CD4-positive, alpha-beta T cell treated with Interferon alpha-2 for 1 hour (primary cell): ENCODE measurements around the gene ARL8B.

Experiments
- DNase-seq, 2 donors: peaks; one replicate each; pipeline ENCODE4 v3.0.0-alpha.2; 2020 to 2022

Gene ARL8B

DNA sequence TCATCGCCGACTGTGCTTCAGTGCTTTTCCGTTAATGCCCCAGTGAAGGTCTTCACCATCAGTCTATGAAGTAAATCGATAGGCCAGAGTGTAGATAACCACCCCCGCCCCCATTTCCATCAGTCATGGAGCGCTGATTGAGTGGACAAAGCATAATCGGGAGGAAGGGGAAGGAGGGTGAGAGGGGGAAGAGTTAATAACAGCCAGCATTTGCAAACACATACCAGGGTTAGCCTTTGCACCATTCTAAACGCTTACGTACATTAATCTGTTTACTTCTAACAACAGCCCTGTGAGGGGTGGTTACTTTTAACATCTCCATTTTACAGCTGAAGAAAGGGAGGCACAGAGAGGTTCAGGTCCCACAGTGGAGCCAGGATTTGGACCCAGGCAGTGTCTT, 92.3 kb downstream of the ARL8B start:
- no peak for DNase-seq

DNA sequence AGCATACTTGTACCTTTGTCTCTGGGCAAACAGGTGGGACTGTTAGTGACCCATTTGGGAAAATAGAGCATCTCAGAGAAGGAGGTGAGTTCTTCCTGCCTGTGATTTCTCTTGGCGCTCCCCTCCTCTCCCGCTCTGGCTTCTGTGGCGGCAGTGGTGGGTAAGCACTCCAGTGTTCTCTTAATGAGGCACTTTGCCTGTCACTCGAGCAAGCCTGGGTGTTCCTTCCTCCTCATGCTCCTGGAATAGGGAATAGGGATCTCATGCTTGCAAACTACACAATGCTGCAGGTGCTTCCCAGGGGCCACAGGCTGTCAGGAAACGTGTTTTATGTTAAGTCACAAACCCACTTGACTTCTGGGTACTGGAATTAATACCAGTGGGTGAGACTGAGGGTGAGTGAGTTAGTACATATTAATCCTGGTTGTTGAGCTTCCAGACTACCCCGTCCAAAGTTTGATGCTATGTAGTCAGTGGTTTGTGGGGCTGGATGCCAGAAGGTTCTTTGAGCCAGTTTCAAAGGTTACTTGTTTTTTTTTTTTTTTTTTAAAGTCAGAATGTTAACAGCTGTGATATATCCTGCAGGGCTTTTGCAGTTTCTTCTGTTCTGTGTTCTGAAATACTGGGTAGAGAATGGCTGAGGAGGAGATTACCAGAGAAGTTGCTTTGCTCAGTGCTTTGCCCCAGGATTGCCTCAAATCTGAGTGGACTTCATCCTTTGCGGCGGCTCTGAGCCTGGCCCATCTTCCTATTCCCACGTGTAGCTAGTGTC, 95.9 kb downstream of the ARL8B start:
- DNase-seq = no peak

DNA sequence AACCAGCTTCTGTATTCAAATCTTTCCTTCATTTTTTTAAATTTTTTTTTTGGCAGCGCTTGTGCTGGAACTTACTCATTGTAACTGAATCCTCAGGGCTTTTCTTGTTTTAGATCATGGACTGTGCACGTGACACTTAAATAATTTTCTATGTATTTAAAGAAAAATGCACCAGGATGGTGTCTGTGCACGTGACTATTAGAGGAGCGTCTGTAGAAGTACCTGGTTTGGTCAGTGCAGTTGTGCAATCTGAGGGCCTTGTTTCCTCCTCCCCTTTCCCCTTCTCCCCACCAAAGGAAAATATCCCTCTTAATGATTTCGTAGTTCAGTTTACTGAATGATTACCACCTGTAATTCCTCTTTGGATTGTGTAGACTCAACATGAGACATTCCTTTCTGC, 96.7 kb downstream of the ARL8B start:
- DNase-seq = no peak

GRCh38 chr3:5219216-5219615, 97.1 kb downstream of the ARL8B start:
- DNase-seq = no peak

DNA sequence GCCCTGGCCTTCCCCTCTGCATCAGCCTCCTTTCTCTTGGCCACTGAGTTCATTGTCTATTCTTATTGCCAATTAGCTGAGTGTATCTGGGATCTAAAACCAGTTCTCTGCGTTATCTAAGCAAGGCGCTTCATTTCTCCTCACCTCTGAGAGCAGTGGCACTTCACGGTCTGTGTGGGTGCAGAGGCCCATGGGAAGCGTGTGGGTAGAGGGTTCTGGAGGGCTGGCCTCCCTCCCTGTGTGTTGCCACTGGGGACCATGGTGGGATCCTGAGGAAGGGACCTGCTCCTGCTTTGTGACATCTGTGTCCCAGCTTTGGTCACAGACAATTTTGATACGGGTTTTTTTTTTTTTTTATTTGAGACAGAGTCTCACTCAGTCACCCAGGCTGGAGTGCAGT, 98.1 kb downstream of the ARL8B start:
- DNase-seq = no peak

DNA sequence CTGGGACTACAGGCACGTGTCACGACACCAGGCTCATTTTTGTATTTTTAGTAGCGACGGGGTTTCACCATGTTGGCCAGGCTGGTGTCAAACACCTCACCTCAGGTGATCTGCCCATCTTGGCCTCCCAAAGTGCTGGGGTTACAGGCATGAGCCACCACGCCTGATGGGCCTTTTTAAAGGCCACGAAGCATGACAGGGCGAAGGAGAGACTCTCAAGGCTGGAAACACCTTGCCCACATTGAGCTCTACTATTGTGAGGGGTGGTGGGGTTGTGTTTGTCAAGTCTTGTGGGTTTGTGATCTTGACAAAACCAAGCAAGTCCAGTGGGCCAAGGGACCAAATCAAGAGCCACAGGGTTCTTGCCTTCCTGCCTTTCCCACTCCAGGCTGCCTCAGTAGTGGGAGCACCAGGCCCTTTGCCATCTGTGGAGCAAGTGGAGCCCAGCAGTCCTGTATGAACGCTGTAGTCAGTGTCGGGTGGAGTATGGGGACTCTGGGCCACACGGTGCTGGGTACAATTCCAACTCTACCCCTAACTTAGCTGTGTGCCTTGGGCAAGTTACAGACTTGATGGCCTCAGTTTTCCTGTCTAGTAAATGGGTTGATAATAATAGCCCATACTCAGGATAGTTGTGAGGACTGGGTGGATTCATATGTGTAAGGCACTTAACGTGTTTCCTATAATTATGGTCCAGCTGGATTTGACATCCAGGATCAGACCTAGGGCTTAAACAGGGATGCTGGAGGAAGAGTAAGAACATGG, 98.8 kb downstream of the ARL8B start:
- DNase-seq = no peak

DNA sequence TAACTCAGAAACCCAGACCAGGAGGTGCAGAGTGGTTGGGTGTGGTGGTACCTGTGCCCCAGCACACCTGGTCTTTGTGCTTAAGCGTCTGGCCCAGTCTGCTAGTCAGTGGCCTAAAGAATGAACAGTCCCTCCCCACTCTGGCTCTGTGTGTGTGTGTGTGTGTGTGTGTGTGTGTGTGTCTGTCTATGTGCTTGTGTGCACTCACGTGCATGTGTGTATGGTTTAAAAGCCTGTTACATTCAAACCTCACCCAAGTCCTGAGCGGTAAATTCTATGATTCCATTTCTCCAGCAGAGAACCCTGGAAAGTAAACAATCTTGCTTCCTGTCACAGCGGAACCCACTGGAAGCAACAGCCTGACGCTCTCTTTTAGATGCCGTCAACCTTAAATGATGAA, 99.6 kb downstream of the ARL8B start:
- DNase-seq = no peak

DNA sequence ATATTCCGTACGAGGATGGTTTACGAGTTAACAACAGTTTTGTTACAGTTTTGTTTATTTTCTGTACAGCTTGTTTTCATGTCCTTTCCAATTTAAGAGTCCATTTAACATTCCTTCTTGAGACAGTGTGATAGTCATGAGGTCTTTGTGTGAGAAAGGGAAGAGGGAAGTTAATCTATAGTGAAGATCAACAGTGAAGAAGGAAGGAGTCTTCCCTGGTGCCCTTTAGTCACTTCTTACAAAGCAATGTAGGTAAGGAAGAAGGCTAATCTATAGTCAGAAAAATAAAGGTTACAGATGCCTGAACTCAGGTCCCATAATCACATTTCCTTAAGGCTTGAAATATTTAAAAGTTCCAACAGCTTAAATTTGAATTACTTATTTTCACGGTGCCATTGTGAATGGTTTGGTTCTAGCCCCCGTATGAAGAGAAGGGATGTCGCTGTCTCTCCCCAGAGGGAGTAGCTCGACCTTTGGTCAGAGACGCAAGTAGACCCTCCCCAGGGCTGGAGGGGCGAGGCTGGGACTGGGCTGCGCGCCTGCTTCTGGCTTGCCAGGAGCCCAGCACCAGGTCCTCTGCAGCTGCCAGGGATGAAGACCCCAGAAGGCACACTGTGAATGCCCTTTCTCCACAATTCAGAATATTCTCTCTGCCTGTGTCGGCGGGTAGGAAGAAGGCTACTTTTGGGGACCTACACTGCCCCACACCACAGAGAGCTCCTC, 100.4 kb downstream of the ARL8B start:
- DNase-seq = no peak

DNA sequence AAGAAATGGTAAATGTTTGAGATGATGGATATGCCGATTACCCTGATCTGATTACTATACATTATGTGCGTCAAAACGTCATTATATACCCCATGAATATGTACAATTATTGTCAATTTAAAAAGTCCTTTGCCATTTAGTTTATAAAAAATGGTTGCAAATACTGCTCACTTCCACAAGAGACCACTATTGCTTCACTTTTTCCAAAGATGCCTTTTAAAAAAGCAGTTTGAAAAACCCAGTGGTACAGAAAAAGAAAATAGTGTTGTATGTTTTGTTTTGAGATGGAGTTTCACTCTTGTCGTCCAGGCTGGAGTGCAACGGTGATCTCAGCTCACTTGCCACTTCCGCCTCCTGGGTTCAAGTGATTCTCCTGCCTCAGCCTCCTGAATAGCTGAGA, 104.7 kb downstream of the ARL8B start:
- DNase-seq = no peak

- DNase-seq = no peak
These were observed 105.7 kb downstream of the ARL8B start for GRCh38 chr3:5227812-5228211.

GRCh38 chr3:5229414-5229813, 107.3 kb downstream of the ARL8B start:
- no peak for DNase-seq
